Activated CD4-positive, CD25-positive, alpha-beta regulatory T cell treated with anti-CD3 and anti-CD28 coated beads, Interleukin-2, amount 50 U/mL, for 24 hours (primary cell): ENCODE data around the gene CHAD.
"Not testable (repeated sequence)": the region's sequence is repeated elsewhere in the genome, so short reads cannot be mapped to it uniquely, and the experiment has no call there.

Experiments
- ATAC-seq, 2 donors: fragments of 150-1000 bp; cut with Tn5 transposase; one replicate each; pipeline ENCODE4 v1.10.0; 2021; ENCODE audit warnings: mild to moderate bottlenecking in 1 of 2, moderate library complexity in 1 of 2

Gene CHAD

GRCh38 chr17:50493744-50494143 lies 25.1 kb upstream of the CHAD start:
- ATAC-seq: no peak

GRCh38 chr17:50492214-50492613 lies 23.5 kb upstream of the CHAD start:
- no peak for ATAC-seq

DNA sequence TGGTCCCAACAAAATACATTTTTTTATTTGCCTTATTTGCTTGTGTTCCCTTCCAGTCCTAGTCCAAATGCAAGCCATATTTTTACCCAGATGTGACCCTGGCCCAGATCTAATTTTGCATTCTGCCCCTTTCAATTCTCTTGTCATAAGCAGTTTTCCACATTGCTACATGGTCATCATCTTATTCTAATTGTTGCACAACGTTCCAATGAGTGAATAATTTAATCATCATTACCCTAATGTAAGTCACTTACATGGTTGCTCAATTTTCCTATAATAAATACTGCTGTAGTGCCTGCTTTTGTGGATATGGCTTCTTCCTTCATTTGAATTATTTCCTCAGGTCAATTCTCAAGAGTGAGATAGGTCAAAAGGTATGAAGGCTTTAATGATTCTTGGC lies 22.8 kb upstream of the CHAD start:
- no peak for ATAC-seq

DNA sequence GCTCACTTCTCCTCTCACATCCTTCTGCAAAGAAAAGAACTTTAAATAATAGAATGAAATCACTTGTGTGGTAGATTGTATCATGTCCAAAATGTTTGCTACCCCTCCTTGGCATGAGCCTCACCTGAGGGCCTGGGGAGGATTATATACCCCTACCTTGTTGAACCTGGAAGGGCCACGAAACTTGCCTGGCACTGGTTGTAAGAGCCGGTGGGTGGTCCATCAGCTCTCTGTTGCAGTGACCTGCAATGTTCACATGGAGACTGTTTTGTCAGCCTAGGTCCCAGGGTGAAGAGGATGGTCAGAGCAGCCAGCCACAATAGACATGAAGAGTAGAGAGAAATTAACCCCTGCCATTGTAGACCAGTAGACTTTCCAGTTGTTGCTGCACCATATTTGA lies 20.2 kb upstream of the CHAD start:
- no peak for ATAC-seq

- peak in 1 of 2 donors; percentile 48 for ATAC-seq
These were observed 18.8 kb upstream of the CHAD start for GRCh38 chr17:50487213-50488096.

GRCh38 chr17:50484386-50485155 lies 15.9 kb upstream of the CHAD start:
- no peak for ATAC-seq

DNA sequence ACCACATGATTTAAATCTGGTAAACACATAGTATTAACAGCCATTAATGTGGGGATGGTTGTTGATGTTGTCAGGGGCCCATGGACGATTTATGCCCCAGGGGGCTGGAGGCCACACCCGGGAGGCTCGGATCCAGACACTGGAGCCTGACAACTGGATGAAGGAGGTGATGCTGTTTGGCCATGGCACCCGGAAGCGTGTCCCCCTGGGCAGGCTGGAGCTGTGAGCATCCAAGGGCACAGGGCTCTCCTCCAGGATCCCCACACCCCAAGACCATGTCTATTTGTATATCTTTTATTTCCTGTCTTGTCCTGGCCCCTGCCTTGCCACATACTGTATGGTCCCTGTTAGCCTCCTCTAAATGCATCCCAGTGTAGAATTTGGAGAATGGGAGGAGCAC lies 14.6 kb upstream of the CHAD start:
- ATAC-seq: no peak

- ATAC-seq: peak; percentile 15 to 22
These were observed 13.8 kb upstream of the CHAD start for GRCh38 chr17:50482516-50482915.

DNA sequence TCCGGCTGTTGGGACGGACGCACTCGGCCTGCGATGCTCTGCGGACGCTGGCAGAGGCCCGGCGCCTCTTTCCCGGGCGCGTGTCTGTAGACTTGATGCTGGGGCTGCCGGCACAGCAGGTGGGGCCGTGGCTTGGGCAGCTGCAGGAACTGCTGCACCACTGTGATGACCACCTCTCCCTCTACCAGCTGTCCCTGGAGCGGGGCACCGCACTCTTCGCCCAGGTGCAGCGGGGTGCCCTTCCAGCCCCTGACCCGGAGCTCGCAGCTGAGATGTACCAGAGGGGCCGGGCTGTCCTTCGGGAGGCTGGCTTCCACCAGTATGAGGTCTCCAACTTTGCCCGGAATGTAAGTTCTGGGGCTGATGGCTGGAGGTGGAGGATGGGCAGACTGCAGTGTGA lies 13.4 kb upstream of the CHAD start:
- no peak for ATAC-seq

- ATAC-seq: no peak
These were observed 13.0 kb upstream of the CHAD start for GRCh38 chr17:50481648-50482047.

DNA sequence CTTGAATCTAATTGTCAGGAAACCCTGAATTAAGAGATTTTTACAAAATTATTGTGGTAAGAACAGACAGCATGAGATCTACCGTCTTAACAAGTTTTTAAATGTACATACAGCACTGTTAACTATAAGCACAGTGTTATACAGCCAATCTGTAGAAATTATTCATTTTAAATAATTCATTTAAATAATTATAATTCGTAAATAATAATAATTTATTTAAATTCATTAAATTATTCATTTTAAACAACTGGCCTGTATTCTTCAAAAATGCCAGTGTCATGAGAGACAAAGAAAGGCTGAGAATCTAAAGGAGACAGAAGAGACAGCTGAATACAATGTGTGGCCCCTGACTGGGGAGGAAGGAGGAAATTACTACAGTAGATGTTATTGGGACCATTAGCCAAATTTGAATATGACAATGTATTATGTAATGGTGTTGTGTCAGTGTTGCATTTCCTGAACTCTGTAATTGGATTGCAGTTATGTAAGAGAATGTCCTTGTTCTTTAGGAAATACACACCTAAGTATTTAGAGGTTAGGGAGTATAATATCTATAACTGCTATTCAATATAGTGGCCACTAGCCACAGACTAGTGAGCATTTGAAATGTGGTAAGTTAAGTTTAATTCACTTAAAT lies 12.3 kb upstream of the CHAD start:
- no peak for ATAC-seq

GRCh38 chr17:50480142-50480764 lies 11.6 kb upstream of the CHAD start:
- no peak for ATAC-seq

DNA sequence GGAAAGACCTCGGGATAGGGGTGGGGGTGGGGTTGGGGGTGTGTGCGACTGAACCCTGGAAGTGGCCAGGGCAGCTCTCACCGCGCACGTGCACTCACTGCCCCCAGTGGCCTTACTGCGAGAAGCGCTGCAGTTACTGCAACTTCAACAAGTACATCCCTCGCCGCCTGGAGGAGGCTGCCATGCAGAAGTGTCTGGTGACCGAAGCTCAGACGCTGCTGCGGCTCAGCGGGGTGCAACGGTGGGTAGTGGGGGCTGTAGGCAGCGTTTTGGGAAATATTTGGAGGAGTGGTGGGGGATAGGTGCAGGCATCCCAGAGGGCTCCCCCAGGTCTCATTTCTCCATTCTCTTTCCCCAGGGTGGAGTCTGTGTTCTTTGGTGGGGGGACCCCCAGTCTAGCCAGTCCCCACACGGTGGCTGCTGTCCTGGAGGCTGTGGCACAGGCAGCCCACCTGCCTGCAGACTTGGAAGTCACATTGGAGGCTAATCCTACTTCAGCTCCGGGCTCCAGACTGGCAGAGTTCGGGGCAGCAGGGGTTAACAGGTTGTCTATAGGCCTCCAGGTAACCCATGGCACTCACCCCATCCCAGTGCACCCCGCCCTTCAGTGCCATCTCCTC lies 11.0 kb upstream of the CHAD start:
- peak; percentile 49 to 50 for ATAC-seq

DNA sequence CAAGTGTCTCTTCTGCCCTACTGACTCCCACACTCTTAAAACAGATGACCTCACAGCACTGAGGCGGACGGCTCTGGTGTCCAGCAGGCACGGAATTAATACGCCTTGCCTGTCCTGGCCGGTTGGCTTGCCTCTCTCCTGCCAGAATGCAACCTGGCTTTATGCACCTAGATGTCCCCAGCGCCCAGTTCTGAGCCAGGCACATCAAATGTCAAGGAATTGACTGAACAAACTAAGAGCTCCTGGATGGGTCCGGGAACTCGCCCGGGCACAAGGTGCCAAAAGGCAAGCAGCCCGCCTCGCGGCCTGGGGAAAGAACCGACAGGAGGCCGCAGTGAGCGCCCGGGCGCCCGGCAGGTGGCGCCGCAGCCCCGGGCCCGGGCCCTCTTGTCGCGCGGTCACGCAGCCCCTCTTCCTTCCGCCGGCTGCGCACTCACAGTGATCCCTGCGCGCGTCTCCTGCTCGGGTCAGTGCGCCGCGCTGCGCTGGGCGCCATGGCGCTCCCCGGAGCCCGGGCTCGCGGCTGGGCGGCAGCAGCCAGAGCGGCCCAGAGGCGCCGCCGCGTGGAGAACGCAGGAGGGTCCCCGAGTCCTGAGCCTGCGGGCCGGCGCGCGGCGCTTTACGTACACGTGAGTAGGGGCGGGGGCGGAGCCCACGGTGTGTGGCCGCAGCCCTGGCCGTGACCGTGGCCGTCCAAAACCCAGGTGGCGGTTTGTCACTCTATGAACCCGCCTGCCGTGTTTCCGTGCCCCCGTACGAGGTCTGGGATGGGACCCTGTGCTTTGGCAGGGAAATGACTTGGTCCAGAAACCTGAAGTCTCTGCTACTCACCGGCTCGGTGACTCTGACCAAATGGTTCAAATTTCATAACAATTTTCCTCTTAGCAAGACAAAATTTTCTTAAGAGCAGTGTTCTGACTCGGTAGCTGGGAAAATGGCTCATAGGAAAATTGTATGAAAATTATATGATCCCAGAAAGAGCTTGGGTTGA lies 10.0 kb upstream of the CHAD start, which contains the start of gene RSAD1:
RSAD1 (plus strand) TSS at position 470 of the 991 bp plus-strand sequence; CDS start at position 495, 25 bp downstream.
- ATAC-seq: peak; percentile 91 to 94

GRCh38 chr17:50477976-50478375 lies 9.3 kb upstream of the CHAD start:
- ATAC-seq: no peak

DNA sequence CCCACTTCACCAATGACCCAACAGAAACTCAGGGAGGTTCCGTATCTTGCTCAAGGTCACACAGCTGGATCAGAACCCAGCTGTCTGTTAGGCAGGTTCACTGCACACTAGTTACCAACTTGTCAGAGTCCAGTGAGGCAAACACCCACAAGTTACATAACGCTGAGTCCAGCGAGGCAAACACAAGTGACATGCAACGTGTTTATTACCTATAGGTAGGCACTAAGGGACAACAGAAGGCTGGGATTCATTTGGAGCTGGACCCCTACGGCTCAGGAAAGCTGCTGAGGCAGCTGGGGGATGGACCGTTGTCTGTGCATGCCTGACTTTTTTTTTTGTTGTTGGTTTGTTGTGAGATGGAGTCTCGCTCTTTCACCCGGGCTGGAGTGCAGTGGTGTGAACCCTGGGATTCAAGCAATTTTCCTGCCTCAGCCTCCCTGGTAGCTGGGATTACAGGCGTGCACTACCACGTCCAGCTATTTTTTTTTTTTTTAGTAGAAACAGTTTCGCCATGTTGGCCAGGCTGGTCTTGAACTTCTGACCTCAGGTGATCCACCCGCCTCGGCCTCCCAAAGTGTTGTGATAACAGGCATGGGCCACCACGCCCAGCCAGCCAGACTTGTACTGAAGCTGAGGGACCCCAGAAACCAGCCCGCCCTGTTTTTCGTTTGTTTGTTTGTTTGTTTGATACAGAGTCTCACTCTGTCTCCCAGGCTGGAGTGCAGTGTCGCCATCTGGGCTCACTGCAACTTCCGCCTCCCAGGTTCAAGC lies 8.1 kb upstream of the CHAD start:
- no peak for ATAC-seq

GRCh38 chr17:50475775-50476544 lies 7.3 kb upstream of the CHAD start:
- ATAC-seq: not testable (repeated sequence)

GRCh38 chr17:50475362-50475761 lies 6.7 kb upstream of the CHAD start:
- ATAC-seq: no peak

GRCh38 chr17:50474523-50474922 lies 5.8 kb upstream of the CHAD start:
- no peak for ATAC-seq
